K562 (cell line): ENCODE data around the gene MITF.

Experiments
- BDP1 ChIP-seq: IDR thresholded peaks from 3 replicates; pipeline ENCODE4 v1.6.1; 2011; ENCODE audit not compliant: insufficient read length, insufficient read depth
- C11orf30 ChIP-seq: fragments of 450-650 bp; IDR thresholded peaks from 2 replicates; pipeline ENCODE4 v1.6.1; 2016; ENCODE audit warnings: low read depth, mild to moderate bottlenecking
- EZH2 ChIP-seq: IDR thresholded peaks from 2 replicates; pipeline ENCODE4 v1.6.1; 2012; ENCODE audit warnings: low read depth, mild to moderate bottlenecking, inconsistent platforms, low read length, borderline replicate concordance
- HDAC1 ChIP-seq, 2 experiments: fragments of 450-650 bp; IDR thresholded peaks; 2 replicates each; pipeline ENCODE4 v1.6.1; 2016 to 2017; ENCODE audit warnings: inconsistent platforms in 1 of 2, mild to moderate bottlenecking in 1 of 2, moderate library complexity in 1 of 2
- NFYB ChIP-seq: IDR thresholded peaks from 2 replicates; pipeline ENCODE4 v1.6.1; 2011; ENCODE audit warnings: mild to moderate bottlenecking, moderate library complexity; ENCODE audit not compliant: insufficient read length; ENCODE audit errors: extremely low read depth
- THRAP3 ChIP-seq: fragments of 450-650 bp; IDR thresholded peaks from 2 replicates; pipeline ENCODE4 v1.6.1; 2016; ENCODE audit warnings: mild to moderate bottlenecking, inconsistent platforms, borderline replicate concordance
- ZFP1 ChIP-seq: fragments of 450-650 bp; formaldehyde crosslinking; IDR thresholded peaks from 2 replicates; pipeline ENCODE4 v1.4.0; 2020; ENCODE audit warnings: mild to moderate bottlenecking, mixed read lengths
- ZKSCAN1 ChIP-seq: fragments of 150-350 bp; IDR thresholded peaks from 2 replicates; pipeline ENCODE4 v1.6.1; 2016; ENCODE audit warnings: low read depth, low read length
- ZNF24 ChIP-seq: fragments of 450-650 bp; IDR thresholded peaks from 2 replicates; pipeline ENCODE4 v1.6.1; 2016
- ZNF274 ChIP-seq: IDR thresholded peaks from 2 replicates; pipeline ENCODE4 v1.6.1; 2011; ENCODE audit warnings: low read depth, mild to moderate bottlenecking, low read length, moderate library complexity, borderline replicate concordance
- ZNF561 ChIP-seq: fragments of 450-650 bp; formaldehyde crosslinking; conservative IDR thresholded peaks from 2 replicates; pipeline ENCODE4 v1.4.0; 2020; ENCODE audit warnings: mild to moderate bottlenecking, moderate library complexity
- TF ChIP-seq, protein P1 (sequence below), 2 experiments: fragments of 450-650 bp in 1 of 2; sonication (generic) in 1 of 2; formaldehyde crosslinking in 1 of 2; IDR thresholded peaks in 1 of 2; conservative IDR thresholded peaks in 1 of 2; 2 replicates each; pipeline versions ENCODE4 v1.6.1 to v1.8.1; 2016 to 2023; ENCODE audit warnings: mild to moderate bottlenecking in 2 of 2, moderate library complexity in 2 of 2, inconsistent platforms in 1 of 2, missing genetic modification reagents in 1 of 2
- TF ChIP-seq, protein P2 (sequence below), 3 experiments: IDR thresholded peaks in 2 of 3; conservative IDR thresholded peaks in 1 of 3; 2 replicates each; pipeline ENCODE4 v1.5.1; 2011 to 2012; ENCODE audit warnings: low read length in 3 of 3, mild to moderate bottlenecking in 3 of 3, control low read depth in 2 of 3, improper control_type of control experiment in 1 of 3, inconsistent platforms in 1 of 3, low read depth in 1 of 3, mixed read lengths in 1 of 3, moderate library complexity in 1 of 3; ENCODE audit not compliant: insufficient read depth in 2 of 3
- TF ChIP-seq, protein P3 (sequence below): fragments of 250-450 bp; sonication (Bioruptor Pico); IDR thresholded peaks from 2 replicates; pipeline ENCODE4 v1.8.0; 2021; ENCODE audit warnings: moderate library complexity, mild to moderate bottlenecking, inconsistent platforms

DNA sequence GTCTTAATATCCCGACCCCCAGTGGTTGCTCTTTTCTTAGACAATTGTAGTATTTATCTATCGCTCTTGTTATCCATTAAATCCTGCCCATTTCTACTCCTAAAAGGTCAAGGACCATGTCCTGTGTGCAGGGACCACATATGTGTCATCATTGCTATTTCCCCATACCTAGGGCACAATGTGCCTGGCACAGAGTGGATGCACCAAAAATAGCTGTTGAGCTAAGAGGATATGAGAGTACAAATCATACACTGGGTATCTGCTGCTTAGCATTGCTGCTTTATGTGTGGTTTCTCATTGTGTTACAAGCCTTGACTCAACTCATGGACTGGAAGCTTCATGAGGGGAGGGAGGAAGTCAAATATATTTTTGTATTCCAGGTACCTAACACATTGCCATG, 3.4 kb upstream of the MITF start:
- TF ChIP-seq, protein P1, sequence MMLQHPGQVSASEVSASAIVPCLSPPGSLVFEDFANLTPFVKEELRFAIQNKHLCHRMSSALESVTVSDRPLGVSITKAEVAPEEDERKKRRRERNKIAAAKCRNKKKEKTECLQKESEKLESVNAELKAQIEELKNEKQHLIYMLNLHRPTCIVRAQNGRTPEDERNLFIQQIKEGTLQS (IDR thresholded peaks at IDR 0.05) = no peak
- TF ChIP-seq, protein P1 (CRISPR knock-in tag; conservative IDR thresholded peaks at IDR 0.05) = no peak
- TF ChIP-seq HDAC1 (IDR thresholded peaks at IDR 0.05) (no peak), EZH2 (no peak), BDP1 (no peak), ZNF24 (no peak), NFYB (no peak), ZFP1 (no peak), ZNF274 (no peak), ZNF561 (CRISPR knock-in tag) (no peak), C11orf30 (no peak), THRAP3 (no peak), ZKSCAN1 (no peak)
- TF ChIP-seq, protein P2, sequence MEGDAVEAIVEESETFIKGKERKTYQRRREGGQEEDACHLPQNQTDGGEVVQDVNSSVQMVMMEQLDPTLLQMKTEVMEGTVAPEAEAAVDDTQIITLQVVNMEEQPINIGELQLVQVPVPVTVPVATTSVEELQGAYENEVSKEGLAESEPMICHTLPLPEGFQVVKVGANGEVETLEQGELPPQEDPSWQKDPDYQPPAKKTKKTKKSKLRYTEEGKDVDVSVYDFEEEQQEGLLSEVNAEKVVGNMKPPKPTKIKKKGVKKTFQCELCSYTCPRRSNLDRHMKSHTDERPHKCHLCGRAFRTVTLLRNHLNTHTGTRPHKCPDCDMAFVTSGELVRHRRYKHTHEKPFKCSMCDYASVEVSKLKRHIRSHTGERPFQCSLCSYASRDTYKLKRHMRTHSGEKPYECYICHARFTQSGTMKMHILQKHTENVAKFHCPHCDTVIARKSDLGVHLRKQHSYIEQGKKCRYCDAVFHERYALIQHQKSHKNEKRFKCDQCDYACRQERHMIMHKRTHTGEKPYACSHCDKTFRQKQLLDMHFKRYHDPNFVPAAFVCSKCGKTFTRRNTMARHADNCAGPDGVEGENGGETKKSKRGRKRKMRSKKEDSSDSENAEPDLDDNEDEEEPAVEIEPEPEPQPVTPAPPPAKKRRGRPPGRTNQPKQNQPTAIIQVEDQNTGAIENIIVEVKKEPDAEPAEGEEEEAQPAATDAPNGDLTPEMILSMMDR (IDR thresholded peaks at IDR 0.05 in 2 of 3, conservative IDR thresholded peaks at IDR 0.05 in 1 of 3; ENCODE audit: insufficient read depth in 2 of 3, low read depth in 1 of 3, low read length in 3 of 3) = no peak
- TF ChIP-seq, protein P3, sequence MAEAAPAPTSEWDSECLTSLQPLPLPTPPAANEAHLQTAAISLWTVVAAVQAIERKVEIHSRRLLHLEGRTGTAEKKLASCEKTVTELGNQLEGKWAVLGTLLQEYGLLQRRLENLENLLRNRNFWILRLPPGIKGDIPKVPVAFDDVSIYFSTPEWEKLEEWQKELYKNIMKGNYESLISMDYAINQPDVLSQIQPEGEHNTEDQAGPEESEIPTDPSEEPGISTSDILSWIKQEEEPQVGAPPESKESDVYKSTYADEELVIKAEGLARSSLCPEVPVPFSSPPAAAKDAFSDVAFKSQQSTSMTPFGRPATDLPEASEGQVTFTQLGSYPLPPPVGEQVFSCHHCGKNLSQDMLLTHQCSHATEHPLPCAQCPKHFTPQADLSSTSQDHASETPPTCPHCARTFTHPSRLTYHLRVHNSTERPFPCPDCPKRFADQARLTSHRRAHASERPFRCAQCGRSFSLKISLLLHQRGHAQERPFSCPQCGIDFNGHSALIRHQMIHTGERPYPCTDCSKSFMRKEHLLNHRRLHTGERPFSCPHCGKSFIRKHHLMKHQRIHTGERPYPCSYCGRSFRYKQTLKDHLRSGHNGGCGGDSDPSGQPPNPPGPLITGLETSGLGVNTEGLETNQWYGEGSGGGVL (CRISPR knock-in tag) = no peak
